HepG2 (cell line): Measurements from ENCODE around the gene ABCC10. TPM values are rescaled to one million over a fixed set of nuclear protein-coding genes. Genes with fewer than 3 reads are reported as not detected.

Experiments
- ELF1 ChIP-seq: sonication (generic); formaldehyde crosslinking; IDR thresholded peaks from 2 replicates; pipeline ENCODE4 v1.4.0; 2020; ENCODE audit warnings: missing genetic modification reagents
- ELF3 ChIP-seq: IDR thresholded peaks from 2 replicates; pipeline ENCODE4 v1.6.1; 2016; ENCODE audit warnings: missing genetic modification reagents, missing compliant biosample characterization
- GLI4 ChIP-seq: sonication (generic); formaldehyde crosslinking; IDR thresholded peaks from 2 replicates; pipeline ENCODE4 v1.5.1; 2020; ENCODE audit warnings: missing genetic modification reagents, mild to moderate bottlenecking, moderate library complexity, borderline replicate concordance
- PRDM10 ChIP-seq: sonication (generic); formaldehyde crosslinking; IDR thresholded peaks from 2 replicates; pipeline ENCODE4 v1.4.0; 2020; ENCODE audit warnings: low read depth, missing genetic modification reagents
- RFXANK ChIP-seq: IDR thresholded peaks from 2 replicates; pipeline ENCODE4 v1.6.1; 2016
- RXRB ChIP-seq: IDR thresholded peaks from 2 replicates; pipeline ENCODE4 v1.6.1; 2016; ENCODE audit warnings: borderline replicate concordance, missing genetic modification reagents, missing compliant biosample characterization
- THYN1 ChIP-seq: sonication (generic); formaldehyde crosslinking; IDR thresholded peaks from 2 replicates; pipeline ENCODE4 v1.8.1; 2023; ENCODE audit warnings: low read depth, mild to moderate bottlenecking, moderate library complexity, missing genetic modification reagents, borderline replicate concordance
- U2AF1 ChIP-seq: fragments of 200-400 bp; formaldehyde crosslinking; optimal IDR thresholded peaks from 2 replicates; pipeline ENCODE3; 2017; ENCODE audit warnings: mild to moderate bottlenecking, low read depth, low read length
- ZFP62 ChIP-seq: sonication (generic); formaldehyde crosslinking; IDR thresholded peaks from 2 replicates; pipeline ENCODE4 v1.4.0; 2020; ENCODE audit warnings: missing genetic modification reagents
- ZNF224 ChIP-seq: sonication (generic); formaldehyde crosslinking; IDR thresholded peaks from 2 replicates; pipeline ENCODE4 v1.5.0; 2020; ENCODE audit warnings: mild to moderate bottlenecking, missing genetic modification reagents
- polyA plus RNA-seq, 8 experiments: library from polyadenylated mRNA; depleted of rRNA in 3 of 8; stranded (reverse) in 7 of 8; unstranded in 1 of 8; fragments of >200 nt; fragmentation: Illumina TruSeq in 4 of 8; extraction: Trizol in 4 of 8; gene quantifications; 2 replicates each; pipeline versions ENCODE4 v1.2.1 to v1.2.3, GENCODE V29; 2011 to 2016; ENCODE audit warnings: low read depth in 4 of 8, missing spikeins in 1 of 8, mixed read lengths in 1 of 8; ENCODE audit not compliant: insufficient read depth in 1 of 8
- total RNA-seq, 5 experiments: library from RNA; depleted of rRNA; stranded (reverse); fragments of >200 nt; fragmentation: Illumina TruSeq; extraction: Trizol; gene quantifications; 2 replicates each; pipeline ENCODE4 v1.2.3, GENCODE V29; 2016; ENCODE audit warnings: low read depth in 1 of 5
- TF ChIP-seq, protein P1 (sequence below): sonication (generic); formaldehyde crosslinking; IDR thresholded peaks from 2 replicates; pipeline ENCODE4 v1.4.0; 2020; ENCODE audit warnings: missing genetic modification reagents, borderline replicate concordance
- TF ChIP-seq, protein P2 (sequence below): sonication (generic); formaldehyde crosslinking; IDR thresholded peaks from 2 replicates; pipeline ENCODE4 v1.4.0; 2020; ENCODE audit warnings: missing genetic modification reagents
- TF ChIP-seq, protein P3 (sequence below): sonication (generic); formaldehyde crosslinking; conservative IDR thresholded peaks from 2 replicates; pipeline ENCODE4 v1.4.0; 2020; ENCODE audit warnings: mild to moderate bottlenecking, missing genetic modification reagents, moderate library complexity
- TF ChIP-seq, protein P4 (sequence below): sonication (generic); formaldehyde crosslinking; IDR thresholded peaks from 2 replicates; pipeline ENCODE4 v1.5.1; 2020; ENCODE audit warnings: missing genetic modification reagents, mild to moderate bottlenecking, borderline replicate concordance

ABCC10 gene
- total and polyA plus RNA-seq, 2 of the 13 experiments (the other 11 are each of a cell fraction or from before 2014, with no cell fraction given): 16.0 to 24.3 TPM

DNA sequence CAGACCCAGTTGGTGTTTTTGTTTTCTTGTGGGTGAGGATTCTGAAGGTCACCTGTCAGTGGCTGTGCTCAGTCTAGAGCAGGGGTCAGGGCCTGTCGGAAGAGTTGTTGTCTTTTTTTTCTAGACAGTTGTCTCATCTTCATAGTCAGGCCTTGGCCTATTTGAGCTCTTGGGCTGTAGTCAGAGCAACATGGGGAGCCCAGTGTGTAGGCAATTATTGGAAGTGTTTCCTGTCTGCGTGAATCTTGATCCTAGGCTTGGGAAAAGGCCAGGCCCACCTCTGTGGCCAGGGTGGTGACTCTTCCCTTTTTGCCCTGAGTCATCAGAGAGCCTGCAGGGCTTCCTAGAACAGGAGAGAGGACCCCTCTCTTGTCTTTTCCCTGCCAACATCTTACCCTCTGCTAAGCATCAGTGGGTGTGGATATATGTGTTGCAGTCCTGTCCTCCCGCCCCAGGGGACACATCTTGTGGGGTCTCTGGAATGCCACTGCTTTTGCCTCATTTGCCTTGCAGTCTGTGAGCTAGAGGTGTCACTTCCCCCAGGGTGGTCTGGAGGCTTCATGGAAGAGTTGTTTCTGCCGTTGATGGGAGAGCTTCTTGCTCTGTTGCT is 61.4 kb downstream of the ABCC10 start (continued):
- TF ChIP-seq, protein P1, sequence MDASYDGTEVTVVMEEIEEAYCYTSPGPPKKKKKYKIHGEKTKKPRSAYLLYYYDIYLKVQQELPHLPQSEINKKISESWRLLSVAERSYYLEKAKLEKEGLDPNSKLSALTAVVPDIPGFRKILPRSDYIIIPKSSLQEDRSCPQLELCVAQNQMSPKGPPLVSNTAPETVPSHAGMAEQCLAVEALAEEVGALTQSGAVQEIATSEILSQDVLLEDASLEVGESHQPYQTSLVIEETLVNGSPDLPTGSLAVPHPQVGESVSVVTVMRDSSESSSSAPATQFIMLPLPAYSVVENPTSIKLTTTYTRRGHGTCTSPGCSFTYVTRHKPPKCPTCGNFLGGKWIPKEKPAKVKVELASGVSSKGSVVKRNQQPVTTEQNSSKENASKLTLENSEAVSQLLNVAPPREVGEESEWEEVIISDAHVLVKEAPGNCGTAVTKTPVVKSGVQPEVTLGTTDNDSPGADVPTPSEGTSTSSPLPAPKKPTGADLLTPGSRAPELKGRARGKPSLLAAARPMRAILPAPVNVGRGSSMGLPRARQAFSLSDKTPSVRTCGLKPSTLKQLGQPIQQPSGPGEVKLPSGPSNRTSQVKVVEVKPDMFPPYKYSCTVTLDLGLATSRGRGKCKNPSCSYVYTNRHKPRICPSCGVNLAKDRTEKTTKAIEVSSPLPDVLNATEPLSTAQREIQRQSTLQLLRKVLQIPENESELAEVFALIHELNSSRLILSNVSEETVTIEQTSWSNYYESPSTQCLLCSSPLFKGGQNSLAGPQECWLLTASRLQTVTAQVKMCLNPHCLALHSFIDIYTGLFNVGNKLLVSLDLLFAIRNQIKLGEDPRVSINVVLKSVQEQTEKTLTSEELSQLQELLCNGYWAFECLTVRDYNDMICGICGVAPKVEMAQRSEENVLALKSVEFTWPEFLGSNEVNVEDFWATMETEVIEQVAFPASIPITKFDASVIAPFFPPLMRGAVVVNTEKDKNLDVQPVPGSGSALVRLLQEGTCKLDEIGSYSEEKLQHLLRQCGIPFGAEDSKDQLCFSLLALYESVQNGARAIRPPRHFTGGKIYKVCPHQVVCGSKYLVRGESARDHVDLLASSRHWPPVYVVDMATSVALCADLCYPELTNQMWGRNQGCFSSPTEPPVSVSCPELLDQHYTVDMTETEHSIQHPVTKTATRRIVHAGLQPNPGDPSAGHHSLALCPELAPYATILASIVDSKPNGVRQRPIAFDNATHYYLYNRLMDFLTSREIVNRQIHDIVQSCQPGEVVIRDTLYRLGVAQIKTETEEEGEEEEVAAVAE (CRISPR knock-in tag): peak; percentile 17; the same call in 1 of the 2 replicates
- TF ChIP-seq, protein P2, sequence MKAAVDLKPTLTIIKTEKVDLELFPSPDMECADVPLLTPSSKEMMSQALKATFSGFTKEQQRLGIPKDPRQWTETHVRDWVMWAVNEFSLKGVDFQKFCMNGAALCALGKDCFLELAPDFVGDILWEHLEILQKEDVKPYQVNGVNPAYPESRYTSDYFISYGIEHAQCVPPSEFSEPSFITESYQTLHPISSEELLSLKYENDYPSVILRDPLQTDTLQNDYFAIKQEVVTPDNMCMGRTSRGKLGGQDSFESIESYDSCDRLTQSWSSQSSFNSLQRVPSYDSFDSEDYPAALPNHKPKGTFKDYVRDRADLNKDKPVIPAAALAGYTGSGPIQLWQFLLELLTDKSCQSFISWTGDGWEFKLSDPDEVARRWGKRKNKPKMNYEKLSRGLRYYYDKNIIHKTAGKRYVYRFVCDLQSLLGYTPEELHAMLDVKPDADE (CRISPR knock-in tag): no peak
- peak; percentile 93 for TF ChIP-seq RXRB (CRISPR knock-in tag)
- TF ChIP-seq, protein P3, sequence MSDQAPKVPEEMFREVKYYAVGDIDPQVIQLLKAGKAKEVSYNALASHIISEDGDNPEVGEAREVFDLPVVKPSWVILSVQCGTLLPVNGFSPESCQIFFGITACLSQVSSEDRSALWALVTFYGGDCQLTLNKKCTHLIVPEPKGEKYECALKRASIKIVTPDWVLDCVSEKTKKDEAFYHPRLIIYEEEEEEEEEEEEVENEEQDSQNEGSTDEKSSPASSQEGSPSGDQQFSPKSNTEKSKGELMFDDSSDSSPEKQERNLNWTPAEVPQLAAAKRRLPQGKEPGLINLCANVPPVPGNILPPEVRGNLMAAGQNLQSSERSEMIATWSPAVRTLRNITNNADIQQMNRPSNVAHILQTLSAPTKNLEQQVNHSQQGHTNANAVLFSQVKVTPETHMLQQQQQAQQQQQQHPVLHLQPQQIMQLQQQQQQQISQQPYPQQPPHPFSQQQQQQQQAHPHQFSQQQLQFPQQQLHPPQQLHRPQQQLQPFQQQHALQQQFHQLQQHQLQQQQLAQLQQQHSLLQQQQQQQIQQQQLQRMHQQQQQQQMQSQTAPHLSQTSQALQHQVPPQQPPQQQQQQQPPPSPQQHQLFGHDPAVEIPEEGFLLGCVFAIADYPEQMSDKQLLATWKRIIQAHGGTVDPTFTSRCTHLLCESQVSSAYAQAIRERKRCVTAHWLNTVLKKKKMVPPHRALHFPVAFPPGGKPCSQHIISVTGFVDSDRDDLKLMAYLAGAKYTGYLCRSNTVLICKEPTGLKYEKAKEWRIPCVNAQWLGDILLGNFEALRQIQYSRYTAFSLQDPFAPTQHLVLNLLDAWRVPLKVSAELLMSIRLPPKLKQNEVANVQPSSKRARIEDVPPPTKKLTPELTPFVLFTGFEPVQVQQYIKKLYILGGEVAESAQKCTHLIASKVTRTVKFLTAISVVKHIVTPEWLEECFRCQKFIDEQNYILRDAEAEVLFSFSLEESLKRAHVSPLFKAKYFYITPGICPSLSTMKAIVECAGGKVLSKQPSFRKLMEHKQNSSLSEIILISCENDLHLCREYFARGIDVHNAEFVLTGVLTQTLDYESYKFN (CRISPR knock-in tag): peak; percentile 90
- no peak for TF ChIP-seq ZNF224 (CRISPR knock-in tag)
- TF ChIP-seq ELF3 (CRISPR knock-in tag): peak; percentile 86
- TF ChIP-seq, protein P4, sequence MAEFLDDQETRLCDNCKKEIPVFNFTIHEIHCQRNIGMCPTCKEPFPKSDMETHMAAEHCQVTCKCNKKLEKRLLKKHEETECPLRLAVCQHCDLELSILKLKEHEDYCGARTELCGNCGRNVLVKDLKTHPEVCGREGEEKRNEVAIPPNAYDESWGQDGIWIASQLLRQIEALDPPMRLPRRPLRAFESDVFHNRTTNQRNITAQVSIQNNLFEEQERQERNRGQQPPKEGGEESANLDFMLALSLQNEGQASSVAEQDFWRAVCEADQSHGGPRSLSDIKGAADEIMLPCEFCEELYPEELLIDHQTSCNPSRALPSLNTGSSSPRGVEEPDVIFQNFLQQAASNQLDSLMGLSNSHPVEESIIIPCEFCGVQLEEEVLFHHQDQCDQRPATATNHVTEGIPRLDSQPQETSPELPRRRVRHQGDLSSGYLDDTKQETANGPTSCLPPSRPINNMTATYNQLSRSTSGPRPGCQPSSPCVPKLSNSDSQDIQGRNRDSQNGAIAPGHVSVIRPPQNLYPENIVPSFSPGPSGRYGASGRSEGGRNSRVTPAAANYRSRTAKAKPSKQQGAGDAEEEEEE (CRISPR knock-in tag): no peak
- TF ChIP-seq GLI4 (CRISPR knock-in tag): peak; percentile 17; the same call in 1 of the 2 replicates
- TF ChIP-seq THYN1 (CRISPR knock-in tag): no peak
- 0 out of 2 replicates have a peak, but pooled peaks have one; percentile 39 for TF ChIP-seq ELF1 (CRISPR knock-in tag)
- peak; percentile 57 for TF ChIP-seq U2AF1
- 0 out of 2 replicates have a peak, but pooled peaks have one; percentile 27 for TF ChIP-seq RFXANK
- no peak for TF ChIP-seq ZFP62 (CRISPR knock-in tag)
- 0 out of 2 replicates have a peak, but pooled peaks have one; percentile 49 for TF ChIP-seq PRDM10 (CRISPR knock-in tag)
